OCI-LY7 (cell line): Measurements from ENCODE around the gene HMSD. TPM values are rescaled to one million over a fixed set of nuclear protein-coding genes. Genes with fewer than 3 reads are reported as not detected.
"Not testable (repeated sequence)": the region's sequence is repeated elsewhere in the genome, so short reads cannot be mapped to it uniquely, and the experiment has no call there.

Source experiments
- BruUV-seq: library from RNA; stranded (reverse); fragments of 400-500 nt; replicated peaks from 2 replicates; lab custom pipeline; 2021; lab: Mats Ljungman, UMichigan
- CTCF ChIA-PET: fragments of 300-600 bp; sonication (Branson Sonifier 250); formaldehyde crosslinking; loops from one replicate; lab custom pipeline; 2022; ENCODE audit warnings: antibody characterized with exemption; ENCODE audit not compliant: unreplicated experiment; lab: Charles Lee
- POLR2A ChIA-PET: fragments of 300-600 bp; sonication (Branson Sonifier 250); formaldehyde crosslinking; loops from one replicate; lab custom pipeline; 2022; ENCODE audit warnings: antibody characterized with exemption; lab: Charles Lee
- DNase-seq: peaks from one replicate; pipeline ENCODE4 v3.0.0-alpha.2; 2015; ENCODE audit warnings: low spot score
- H2AFZ ChIP-seq: fragments of 200-600 bp; sonication (generic), shearing (Covaris generic); 2 replicates; pipeline ENCODE4 v1.6.1; 2014; ENCODE audit warnings: mild to moderate bottlenecking, antibody characterized with exemption, low read length, moderate library complexity
- H3K27ac ChIP-seq: fragments of 200-600 bp; sonication (generic); 2 replicates; pipeline ENCODE4 v1.5.1; 2014; ENCODE audit warnings: mixed run types, low read depth, mild to moderate bottlenecking, moderate library complexity, low read length, inconsistent platforms; ENCODE audit not compliant: poor library complexity, severe bottlenecking
- H3K36me3 ChIP-seq: fragments of 200-600 bp; sonication (generic); 2 replicates; pipeline ENCODE4 v1.6.1; 2014; ENCODE audit warnings: mild to moderate bottlenecking, antibody characterized with exemption, low read length, moderate library complexity, mixed read lengths; ENCODE audit not compliant: insufficient read depth
- H3K4me1 ChIP-seq: fragments of 200-600 bp; sonication (generic); 2 replicates; pipeline ENCODE4 v1.5.1; 2014; ENCODE audit warnings: mild to moderate bottlenecking, low read length; ENCODE audit not compliant: insufficient read depth, poor library complexity, severe bottlenecking
- H3K4me2 ChIP-seq: fragments of 200-600 bp; sonication (generic); 2 replicates; pipeline ENCODE4 v1.6.1; 2014; ENCODE audit warnings: mild to moderate bottlenecking, low read length
- H3K4me3 ChIP-seq: fragments of 200-600 bp; sonication (generic); 2 replicates; pipeline ENCODE4 v1.5.1; 2014; ENCODE audit warnings: mild to moderate bottlenecking, low read depth, low read length; ENCODE audit not compliant: poor library complexity, severe bottlenecking
- H3K79me2 ChIP-seq: fragments of 200-600 bp; sonication (generic); 2 replicates; pipeline ENCODE4 v1.6.1; 2016; ENCODE audit warnings: low read depth, mild to moderate bottlenecking, low read length, moderate library complexity, mixed read lengths; ENCODE audit not compliant: insufficient read depth
- H3K9me2 ChIP-seq: fragments of 200-600 bp; sonication (generic); 2 replicates; pipeline ENCODE4 v1.6.1; 2016; ENCODE audit warnings: mild to moderate bottlenecking, low read length, mixed read lengths; ENCODE audit not compliant: insufficient read depth
- H3K9me3 ChIP-seq: fragments of 200-600 bp; sonication (generic); 2 replicates; pipeline ENCODE4 v1.6.1; 2014; ENCODE audit warnings: mild to moderate bottlenecking, mixed run types, low read length, mixed read lengths
- H4K20me1 ChIP-seq: fragments of 200-600 bp; sonication (generic); 2 replicates; pipeline ENCODE4 v1.6.1; 2014; ENCODE audit warnings: mild to moderate bottlenecking, antibody characterized with exemption, low read length, moderate library complexity, mixed read lengths; ENCODE audit not compliant: insufficient read depth
- CTCF ChIP-seq: fragments of 200-600 bp; sonication (generic); conservative IDR thresholded peaks from 2 replicates; pipeline ENCODE4 v1.5.1; 2014; ENCODE audit warnings: mild to moderate bottlenecking, antibody characterized with exemption, low read length, moderate library complexity, mixed read lengths
- EZH2phosphoT487 ChIP-seq: fragments of 200-600 bp; sonication (generic); IDR thresholded peaks from 2 replicates; pipeline ENCODE4 v1.6.1; 2018; ENCODE audit warnings: low read depth, borderline replicate concordance, mild to moderate bottlenecking, mixed run types, antibody characterized with exemption, low read length, moderate library complexity, mixed read lengths
- intact Hi-C: fragments of 100-400 bp; cut with micrococcal nuclease; formaldehyde crosslinking; loops from one replicate; pipeline ENCODE4 v1.10.0; 2022; ENCODE audit not compliant: unreplicated experiment
- total RNA-seq, 2 experiments: library from RNA; depleted of rRNA in 1 of 2; stranded (reverse); fragments of >200 nt in 1 of 2; shearing (Covaris generic) in 1 of 2; gene quantifications; 2 replicates each; pipeline ENCODE4 v1.2.3, GENCODE V29; 2014 to 2022

HMSD gene
- total RNA-seq, 2 experiments from 2014 or later: not detected

GRCh38 chr18:63940008-63940407 is 9.1 kb upstream of the HMSD start:
- Histone ChIP-seq H3K4me3 (no peak overlapping the region), H2AFZ (no peak overlapping the region), H3K79me2 (no peaks in the 10 kb centered on the region), H3K4me2 (no peak overlapping the region), H3K36me3 (no peaks in the 10 kb centered on the region), H3K9me2 (no peaks in the 10 kb centered on the region), H3K27ac (no peak overlapping the region), H3K4me1 (peaks cover 4% of the 10 kb centered on the region), H4K20me1 (no peaks in the 10 kb centered on the region), H3K9me3 (no peaks in the 10 kb centered on the region)
- CTCF ChIA-PET: no interaction called here
- no TSS peak for BruUV-seq
- TF ChIP-seq CTCF (no peak), EZH2phosphoT487 (no peak)
- DNase-seq: no peak
- POLR2A ChIA-PET: no interaction called here
- intact Hi-C loops: no loop called here

GRCh38 chr18:63940543-63941050 is 8.5 kb upstream of the HMSD start:
- H3K36me3 ChIP-seq, H3K4me3 ChIP-seq, H3K4me1 ChIP-seq, H3K9me3 ChIP-seq, H3K27ac ChIP-seq, POLR2A ChIA-PET, H3K9me2 ChIP-seq, H3K79me2 ChIP-seq, H4K20me1 ChIP-seq, CTCF ChIA-PET, H2AFZ ChIP-seq, intact Hi-C loops, BruUV-seq, DNase-seq, H3K4me2 ChIP-seq: not testable (repeated sequence)

DNA sequence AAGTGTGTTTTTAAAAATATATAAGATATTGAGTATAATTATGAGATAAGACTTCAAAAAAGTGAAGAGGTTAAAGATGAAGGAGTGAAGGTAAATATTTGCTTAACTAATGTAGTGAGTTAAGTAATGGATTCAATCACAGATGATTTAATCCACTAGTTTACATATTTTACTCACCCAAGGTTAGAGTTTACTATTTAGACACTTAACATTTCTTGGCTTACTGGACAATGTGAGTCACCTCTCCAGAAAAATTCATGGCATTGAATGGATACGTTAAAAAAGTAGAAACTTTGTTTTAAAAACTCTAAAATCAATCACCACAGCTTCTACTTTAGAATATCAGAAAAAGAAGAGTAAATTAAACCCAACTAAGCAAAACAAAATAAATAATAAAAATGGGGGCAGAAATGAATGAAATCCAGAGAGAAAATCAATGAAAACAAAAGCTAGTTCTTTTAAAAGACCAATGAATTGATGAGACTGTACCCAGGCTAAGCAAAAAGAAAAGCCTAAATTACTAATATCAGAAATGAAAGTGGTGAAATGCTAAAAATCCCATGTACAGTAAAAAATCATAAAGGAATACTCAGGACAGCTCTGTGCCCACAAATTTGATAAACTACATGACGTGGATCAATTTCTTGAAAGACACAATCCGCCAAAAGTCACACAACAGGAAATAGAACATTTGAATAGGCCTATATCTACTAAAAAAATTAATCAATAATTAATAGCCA is 1.9 kb upstream of the HMSD start:
- intact Hi-C loops: no loop called here
- no TSS peak for BruUV-seq
- POLR2A ChIA-PET: no interaction called here

More for the DNA sequence above, 1.9 kb upstream of the HMSD start:
- TF ChIP-seq EZH2phosphoT487: no peak
- TF ChIP-seq CTCF: no peak
- no peak for DNase-seq
- no peaks in the 10 kb centered on the region for H3K79me2 ChIP-seq
- no peak overlapping the region for H3K4me3 ChIP-seq
- H3K9me3 ChIP-seq: no peaks in the 10 kb centered on the region
- CTCF ChIA-PET: no interaction called here
- no peak overlapping the region for H2AFZ ChIP-seq
- H3K36me3 ChIP-seq: no peaks in the 10 kb centered on the region
- H3K4me1 ChIP-seq: no peaks in the 10 kb centered on the region
- H3K27ac ChIP-seq: no peak overlapping the region
- H3K9me2 ChIP-seq: no peaks in the 10 kb centered on the region
- H3K4me2 ChIP-seq: no peak overlapping the region
- H4K20me1 ChIP-seq: no peaks in the 10 kb centered on the region
